B cell (primary cell): Measurements from ENCODE around the gene TBC1D12.

Source experiments
- EZH2 ChIP-seq: IDR thresholded peaks from 2 replicates; pipeline ENCODE4 v1.6.1; 2012; ENCODE audit warnings: borderline replicate concordance, low read depth, mild to moderate bottlenecking, moderate library complexity, low read length; ENCODE audit not compliant: insufficient read depth, poor library complexity, severe bottlenecking
- TF ChIP-seq, protein P1 (sequence below): fragments of 200-600 bp; IDR thresholded peaks from one replicate; pipeline ENCODE4 v1.8.0; 2022; ENCODE audit warnings: antibody characterized with exemption, mild to moderate bottlenecking

DNA sequence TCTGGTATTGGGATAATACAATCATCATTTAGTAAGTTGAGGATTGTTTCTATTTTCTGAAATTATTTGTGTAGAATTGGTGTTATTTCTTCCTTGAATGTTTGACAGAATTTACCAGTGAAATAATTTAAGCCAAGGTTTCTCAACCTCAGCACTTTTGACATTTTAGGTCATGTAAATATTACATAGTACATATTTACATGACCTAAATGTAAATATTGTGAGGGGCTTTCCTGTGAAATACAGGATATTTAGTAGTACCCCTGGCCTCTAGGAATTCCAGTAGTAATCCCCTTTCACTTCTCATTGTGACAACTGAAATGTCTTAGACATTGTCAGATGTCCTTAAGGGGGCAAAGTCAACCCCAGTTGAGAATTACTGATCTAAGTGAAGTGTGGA lies 59.8 kb downstream of the TBC1D12 start:
- TF ChIP-seq, protein P1, sequence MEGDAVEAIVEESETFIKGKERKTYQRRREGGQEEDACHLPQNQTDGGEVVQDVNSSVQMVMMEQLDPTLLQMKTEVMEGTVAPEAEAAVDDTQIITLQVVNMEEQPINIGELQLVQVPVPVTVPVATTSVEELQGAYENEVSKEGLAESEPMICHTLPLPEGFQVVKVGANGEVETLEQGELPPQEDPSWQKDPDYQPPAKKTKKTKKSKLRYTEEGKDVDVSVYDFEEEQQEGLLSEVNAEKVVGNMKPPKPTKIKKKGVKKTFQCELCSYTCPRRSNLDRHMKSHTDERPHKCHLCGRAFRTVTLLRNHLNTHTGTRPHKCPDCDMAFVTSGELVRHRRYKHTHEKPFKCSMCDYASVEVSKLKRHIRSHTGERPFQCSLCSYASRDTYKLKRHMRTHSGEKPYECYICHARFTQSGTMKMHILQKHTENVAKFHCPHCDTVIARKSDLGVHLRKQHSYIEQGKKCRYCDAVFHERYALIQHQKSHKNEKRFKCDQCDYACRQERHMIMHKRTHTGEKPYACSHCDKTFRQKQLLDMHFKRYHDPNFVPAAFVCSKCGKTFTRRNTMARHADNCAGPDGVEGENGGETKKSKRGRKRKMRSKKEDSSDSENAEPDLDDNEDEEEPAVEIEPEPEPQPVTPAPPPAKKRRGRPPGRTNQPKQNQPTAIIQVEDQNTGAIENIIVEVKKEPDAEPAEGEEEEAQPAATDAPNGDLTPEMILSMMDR, result no peak
- TF ChIP-seq EZH2, result no peak
